Stimulated activated naive CD8-positive, alpha-beta T cell treated with anti-CD3 and anti-CD28 coated beads, Interleukin-15, amount 100 ng/mL, for 72 hours (primary cell): ENCODE results near the gene CCDC57.

Source experiments
- ATAC-seq: fragments of 150-1000 bp; cut with Tn5 transposase; 2 replicates; pipeline ENCODE4 v1.10.0; 2021; ENCODE audit warnings: mild to moderate bottlenecking, moderate library complexity
- DNase-seq, 2 donors: peaks; one replicate each; pipeline ENCODE4 v3.0.0; 2021 to 2022
- H3K27ac Mint-ChIP-seq, 2 donors: one replicate each; pipeline ENCODE4 v1.8.0; 2022; ENCODE audit warnings: mild to moderate bottlenecking in 2 of 2, mixed read lengths in 2 of 2, moderate library complexity in 2 of 2
- H3K27me3 Mint-ChIP-seq: one replicate; pipeline ENCODE4 v1.8.0; 2022; ENCODE audit warnings: mixed read lengths
- H3K4me1 Mint-ChIP-seq: one replicate; pipeline ENCODE4 v1.8.0; 2022; ENCODE audit warnings: mild to moderate bottlenecking, mixed read lengths
- H3K4me3 Mint-ChIP-seq, 2 donors: one replicate each; pipeline ENCODE4 v1.8.0; 2022; ENCODE audit warnings: mild to moderate bottlenecking in 2 of 2, mixed read lengths in 2 of 2, moderate library complexity in 1 of 2
- H3K9me3 Mint-ChIP-seq, 2 donors: one replicate each; pipeline ENCODE4 v1.8.0; 2022; ENCODE audit warnings: mixed read lengths in 2 of 2

CCDC57 gene

GRCh38 chr17:82113941-82114340 lies 98.7 kb downstream of the CCDC57 start:
- no peak overlapping the region for H3K27ac Mint-ChIP-seq
- DNase-seq, result no peak
- no peak overlapping the region for H3K4me3 Mint-ChIP-seq
- no peak for ATAC-seq
- peaks cover 14% of the 10 kb centered on the region for H3K4me1 Mint-ChIP-seq
- no peaks in the 10 kb centered on the region for H3K27me3 Mint-ChIP-seq
- no peaks in the 10 kb centered on the region for H3K9me3 Mint-ChIP-seq

GRCh38 chr17:82113422-82113821 lies 99.2 kb downstream of the CCDC57 start:
- no peaks in the 10 kb centered on the region for H3K9me3 Mint-ChIP-seq
- no peak overlapping the region for H3K27ac Mint-ChIP-seq
- H3K4me3 Mint-ChIP-seq, result no peak overlapping the region
- no peaks in the 10 kb centered on the region for H3K27me3 Mint-ChIP-seq
- H3K4me1 Mint-ChIP-seq, result peaks cover 19% of the 10 kb centered on the region
- ATAC-seq (no peak), DNase-seq (no peak)

- Mint-ChIP-seq H3K27ac (no peak overlapping the region), H3K4me3 (no peak overlapping the region), H3K27me3 (no peaks in the 10 kb centered on the region), H3K4me1 (peaks cover 21% of the 10 kb centered on the region), H3K9me3 (no peaks in the 10 kb centered on the region)
- DNase-seq, result no peak
- no peak for ATAC-seq
Observed at GRCh38 chr17:82112914-82113311, 99.7 kb downstream of the CCDC57 start.

GRCh38 chr17:82112181-82112913 lies 100.3 kb downstream of the CCDC57 start:
- Mint-ChIP-seq H3K27me3 (no peaks in the 10 kb centered on the region), H3K9me3 (no peaks in the 10 kb centered on the region), H3K4me3 (no peak overlapping the region), H3K27ac (peak overlapping the region in 1 of 2 donors; percentile 78), H3K4me1 (peaks cover 24% of the 10 kb centered on the region)
- DNase-seq (no peak), ATAC-seq (no peak)

GRCh38 chr17:82110298-82110697 lies 102.3 kb downstream of the CCDC57 start:
- H3K4me3 Mint-ChIP-seq, result peak overlapping the region in 1 of 2 donors; percentile 15
- H3K9me3 Mint-ChIP-seq, result no peaks in the 10 kb centered on the region
- H3K4me1 Mint-ChIP-seq, result peaks cover 45% of the 10 kb centered on the region
- H3K27me3 Mint-ChIP-seq, result no peaks in the 10 kb centered on the region
- DNase-seq (no peak), ATAC-seq (peak; percentile 68)
- peak overlapping the region in 1 of 2 donors; percentile 63 for H3K27ac Mint-ChIP-seq

DNA sequence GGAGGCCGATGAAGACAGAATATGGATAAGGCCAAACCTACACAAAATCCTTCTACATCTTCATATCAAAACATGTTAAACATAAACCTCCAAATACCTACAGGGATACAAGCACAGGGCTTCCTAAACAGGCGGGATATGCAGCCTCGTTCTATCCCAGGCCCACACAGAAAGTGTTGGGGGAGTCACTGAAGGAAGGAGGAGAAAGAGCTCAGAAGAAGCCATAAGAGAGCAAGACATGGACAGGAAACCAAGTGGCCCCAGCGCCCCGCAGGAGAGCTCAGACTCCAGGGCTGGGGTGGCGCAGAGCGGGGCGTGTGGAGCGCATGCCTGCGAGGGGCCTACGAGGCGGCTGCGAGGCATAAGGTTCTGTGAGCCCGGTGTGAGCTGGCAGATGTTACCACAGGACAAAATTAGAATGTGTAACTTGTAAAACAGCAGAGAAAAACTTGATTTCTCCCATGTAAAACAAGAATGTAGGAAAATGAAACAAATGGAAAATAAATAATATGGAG lies 103.6 kb downstream of the CCDC57 start:
- H3K27ac Mint-ChIP-seq, result peak overlapping the region in 1 of 2 donors; percentile 25
- H3K4me3 Mint-ChIP-seq, result peak overlapping the region in 1 of 2 donors; percentile 32
- DNase-seq, result no peak

GRCh38 chr17:82108496-82108945 lies 104.1 kb downstream of the CCDC57 start:
- H3K27ac Mint-ChIP-seq, result peak overlapping the region in 1 of 2 donors; percentile 63
- no peaks in the 10 kb centered on the region for H3K27me3 Mint-ChIP-seq
- H3K9me3 Mint-ChIP-seq, result no peaks in the 10 kb centered on the region
- H3K4me3 Mint-ChIP-seq, result no peak overlapping the region
- no peak for ATAC-seq
- DNase-seq, result no peak
- peaks cover 59% of the 10 kb centered on the region for H3K4me1 Mint-ChIP-seq

More for the DNA sequence above, 103.6 kb downstream of the CCDC57 start:
- Mint-ChIP-seq H3K9me3 (no peaks in the 10 kb centered on the region), H3K4me1 (peaks cover 56% of the 10 kb centered on the region), H3K27me3 (no peaks in the 10 kb centered on the region)
- ATAC-seq, result no peak

DNA sequence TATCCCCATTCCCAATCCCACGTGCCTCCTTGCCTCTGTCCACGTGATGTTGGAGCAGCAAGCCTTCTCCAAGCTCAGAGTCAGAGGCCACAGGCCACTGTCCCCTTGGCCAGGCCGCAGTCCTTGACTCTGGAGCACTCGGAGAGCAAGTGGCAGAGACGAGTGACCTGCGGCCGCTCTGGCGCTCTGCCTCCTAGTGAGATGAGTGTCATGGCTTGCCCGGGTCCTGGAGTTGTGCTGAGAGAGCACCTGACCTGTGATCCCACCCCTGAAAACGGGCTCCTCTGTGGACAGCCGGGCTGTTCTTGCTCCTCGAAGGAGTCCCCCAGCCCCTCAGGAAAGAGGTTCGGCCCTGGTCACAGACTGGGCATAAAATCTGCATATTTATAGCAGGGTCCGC lies 104.6 kb downstream of the CCDC57 start:
- peak overlapping the region in 1 of 2 donors; percentile 38 for H3K27ac Mint-ChIP-seq
- ATAC-seq (no peak), DNase-seq (no peak)
- peaks cover 59% of the 10 kb centered on the region for H3K4me1 Mint-ChIP-seq
- H3K4me3 Mint-ChIP-seq, result peak overlapping the region in 1 of 2 donors; percentile 13
- no peaks in the 10 kb centered on the region for H3K27me3 Mint-ChIP-seq
- H3K9me3 Mint-ChIP-seq, result no peaks in the 10 kb centered on the region

- peak overlapping the region in 1 of 2 donors; percentile 21 for H3K4me3 Mint-ChIP-seq
Observed at GRCh38 chr17:82107341-82107860, 105.2 kb downstream of the CCDC57 start.

DNA sequence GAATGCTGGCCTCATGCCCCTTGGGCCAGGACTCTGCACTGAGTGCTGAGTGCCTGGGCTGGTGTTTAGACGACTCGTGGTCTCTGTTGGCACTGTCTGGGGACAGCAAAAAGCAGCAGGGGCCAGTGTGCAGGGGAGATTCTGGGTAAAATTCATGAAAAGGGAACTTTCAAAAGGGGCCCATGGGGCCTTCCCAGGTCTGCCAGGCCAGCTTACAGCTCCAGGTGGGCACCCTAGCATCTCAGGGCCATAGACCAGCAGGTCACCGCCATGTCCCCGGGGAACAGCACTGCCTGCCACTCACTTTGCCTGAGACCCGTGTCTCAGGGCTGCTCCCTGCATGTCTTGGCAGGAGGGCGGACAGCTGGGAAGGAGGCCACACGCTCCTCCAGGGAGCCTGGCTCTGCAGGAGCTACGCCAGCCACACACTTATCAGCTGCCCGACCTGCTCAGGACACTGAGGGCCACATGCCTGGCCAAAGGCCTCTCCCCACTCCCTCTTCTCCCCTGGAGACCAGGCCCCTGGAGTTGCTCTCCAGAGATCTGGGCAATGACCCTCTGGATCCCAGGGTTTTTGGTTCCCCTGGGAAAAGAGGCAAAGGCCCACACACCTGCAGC lies 105.8 kb downstream of the CCDC57 start:
- DNase-seq (no peak), ATAC-seq (peak; percentile 24)
- Mint-ChIP-seq H3K27me3 (no peaks in the 10 kb centered on the region), H3K27ac (peak overlapping the region; percentile 95 to 99), H3K4me3 (peak overlapping the region; percentile 94 to 97), H3K9me3 (no peaks in the 10 kb centered on the region), H3K4me1 (peaks cover 66% of the 10 kb centered on the region)

More at GRCh38 chr17:82107341-82107860, 105.2 kb downstream of the CCDC57 start:
- H3K27me3 Mint-ChIP-seq, result no peaks in the 10 kb centered on the region
- DNase-seq (no peak), ATAC-seq (no peak)
- H3K9me3 Mint-ChIP-seq, result no peaks in the 10 kb centered on the region
- peak overlapping the region in 1 of 2 donors; percentile 95 for H3K27ac Mint-ChIP-seq
- H3K4me1 Mint-ChIP-seq, result peaks cover 60% of the 10 kb centered on the region

DNA sequence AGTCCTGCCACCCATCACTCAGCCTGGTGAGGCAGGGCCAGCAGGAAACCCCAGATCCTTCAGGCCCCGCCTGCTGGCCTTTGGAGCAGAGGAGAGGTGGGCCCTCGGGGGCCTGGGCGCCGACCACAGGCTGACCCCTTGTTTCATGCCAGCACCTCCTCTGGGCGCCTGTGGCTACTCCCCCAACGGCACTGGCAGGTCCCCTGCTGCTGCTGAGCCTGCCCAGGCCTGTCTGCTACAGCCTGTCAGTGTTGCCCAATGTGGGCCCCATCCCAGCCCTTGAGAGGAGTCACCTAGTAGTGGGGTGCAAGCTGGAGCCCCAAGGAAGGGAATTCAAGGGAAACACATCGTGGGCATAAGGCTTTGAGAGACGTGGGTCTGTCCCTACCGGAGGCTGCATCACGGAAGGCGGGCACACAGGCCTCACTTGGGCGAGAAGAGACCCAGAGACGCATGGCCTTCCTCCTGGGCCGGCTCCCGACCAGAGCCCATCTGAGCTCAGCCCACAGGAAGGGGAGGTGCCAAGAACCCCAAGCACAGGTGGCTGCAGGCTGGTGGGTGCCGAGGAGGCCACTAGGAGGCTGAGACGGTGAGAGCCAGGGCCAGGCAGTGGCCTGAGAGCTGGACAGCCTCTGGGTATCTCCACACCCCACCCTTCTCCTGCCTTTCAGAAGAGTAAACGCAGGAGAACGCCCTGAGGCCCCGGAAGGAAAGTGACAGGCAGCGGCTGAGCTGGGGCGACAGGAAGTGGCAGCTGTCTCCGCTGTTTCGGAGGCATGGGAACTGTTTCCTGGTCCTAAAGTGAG lies 106.6 kb downstream of the CCDC57 start:
- ATAC-seq (peak; percentile 89), DNase-seq (peak; percentile 63 to 75)
- H3K4me1 Mint-ChIP-seq, result peaks cover 73% of the 10 kb centered on the region
- peak overlapping the region; percentile 95 to 99 for H3K27ac Mint-ChIP-seq
- H3K4me3 Mint-ChIP-seq, result peak overlapping the region; percentile 94 to 97
- no peaks in the 10 kb centered on the region for H3K27me3 Mint-ChIP-seq
- no peaks in the 10 kb centered on the region for H3K9me3 Mint-ChIP-seq

DNA sequence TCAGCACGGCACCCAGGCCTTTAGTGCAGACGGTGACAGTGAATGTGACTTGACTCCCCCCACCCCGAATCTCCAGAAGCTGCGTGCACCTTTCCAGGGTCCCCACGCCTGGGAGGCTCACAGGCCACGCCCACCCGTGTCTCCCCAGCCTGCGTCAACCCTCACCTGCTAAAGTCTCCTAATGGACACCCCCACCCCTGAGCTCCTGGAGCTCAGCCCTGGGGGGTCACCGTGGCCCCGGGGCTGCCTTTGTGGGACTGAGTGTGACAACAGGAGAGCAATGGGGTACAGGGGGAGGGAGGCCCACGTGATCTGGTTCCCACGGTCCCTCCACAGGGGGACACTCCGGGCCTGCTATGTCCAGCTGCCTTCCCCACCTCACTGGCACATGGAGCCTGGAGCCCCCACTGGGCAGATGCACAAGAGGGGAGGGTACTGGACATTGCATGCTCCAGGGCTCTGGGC lies 107.2 kb downstream of the CCDC57 start:
- Mint-ChIP-seq H3K27ac (peak overlapping the region; percentile 95 to 99), H3K4me1 (peaks cover 76% of the 10 kb centered on the region), H3K9me3 (no peaks in the 10 kb centered on the region), H3K27me3 (no peaks in the 10 kb centered on the region), H3K4me3 (peak overlapping the region; percentile 94 to 97)
- DNase-seq (no peak), ATAC-seq (peak; percentile 1)

DNA sequence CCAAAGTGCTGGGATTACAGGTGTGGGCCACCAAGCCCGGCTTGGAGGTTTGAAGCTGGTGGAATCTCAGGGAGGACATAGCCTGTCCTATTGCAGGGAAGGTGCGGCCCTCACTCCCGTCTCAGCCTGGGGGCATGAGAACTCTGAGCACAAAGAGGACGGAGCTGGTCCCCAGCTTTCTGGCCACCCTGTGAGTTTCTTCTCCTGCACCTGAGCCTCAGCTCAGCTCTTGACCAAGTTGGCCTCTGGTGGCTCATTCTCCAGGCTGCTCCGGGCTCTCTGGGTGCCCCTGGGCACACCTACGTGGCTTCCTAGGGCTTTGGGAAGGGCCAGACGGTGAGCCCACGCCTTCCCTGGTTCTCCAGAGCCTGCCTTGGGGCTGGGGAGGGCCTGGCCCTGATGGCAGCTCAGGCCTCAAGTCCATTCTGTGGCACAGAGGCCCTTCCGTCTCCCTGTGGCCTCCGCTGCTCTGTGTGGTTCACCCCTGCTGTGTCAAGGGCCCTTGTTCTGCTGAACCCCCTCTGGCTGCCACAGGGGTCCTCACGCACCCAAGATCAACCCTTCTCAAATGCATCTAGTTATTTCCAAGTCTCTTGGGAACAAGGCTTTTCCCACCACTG lies 107.7 kb downstream of the CCDC57 start:
- Mint-ChIP-seq H3K4me3 (peak overlapping the region; percentile 94 to 97), H3K27ac (peak overlapping the region; percentile 95 to 99), H3K9me3 (no peaks in the 10 kb centered on the region), H3K4me1 (peaks cover 76% of the 10 kb centered on the region), H3K27me3 (no peaks in the 10 kb centered on the region)
- no peak for DNase-seq
- ATAC-seq, result no peak

DNA sequence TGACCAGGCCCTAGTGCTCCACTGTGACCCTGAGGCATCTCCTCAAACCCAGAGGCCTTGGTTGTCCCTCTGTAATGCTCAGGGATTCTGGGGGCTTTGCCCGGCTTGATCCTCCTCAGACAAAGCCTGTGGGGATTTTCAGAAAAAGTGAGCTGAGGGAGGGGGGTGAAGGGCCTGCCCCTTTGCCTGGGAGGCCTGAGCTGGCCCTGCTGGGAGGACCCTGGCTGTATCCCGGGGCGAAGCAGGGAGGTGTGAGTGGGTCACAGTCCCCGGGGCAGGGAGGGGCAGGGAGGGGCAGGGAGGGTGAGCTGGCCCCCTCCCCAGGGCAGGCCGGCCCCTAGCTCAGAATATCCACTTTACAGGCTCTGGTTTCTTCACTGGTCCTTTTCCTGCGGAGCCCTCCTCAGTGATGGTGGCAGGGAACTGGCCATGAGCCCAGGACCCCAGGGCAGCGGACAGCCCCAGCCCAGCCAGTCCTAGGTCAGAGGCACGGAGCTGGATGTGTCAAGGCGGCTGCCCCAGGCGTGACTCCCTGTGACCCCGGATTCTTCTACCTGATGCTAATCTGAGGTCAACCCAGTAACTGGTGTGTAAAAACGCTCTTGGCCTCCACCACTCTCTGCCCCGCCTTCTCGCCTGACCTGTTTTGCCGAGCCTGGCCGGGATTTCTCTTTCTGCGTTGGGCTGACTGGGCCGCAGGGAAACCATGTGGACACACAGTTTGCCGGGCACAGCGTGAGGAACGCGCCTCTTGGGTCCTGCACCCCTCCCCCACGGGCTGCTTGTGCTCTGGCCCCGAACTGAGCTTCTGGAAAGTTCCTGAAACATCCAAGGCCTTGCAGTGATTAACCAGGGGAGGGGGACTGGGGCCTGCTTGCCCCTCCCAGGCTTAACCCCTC lies 108.8 kb downstream of the CCDC57 start:
- H3K27me3 Mint-ChIP-seq, result no peaks in the 10 kb centered on the region
- H3K4me3 Mint-ChIP-seq, result no peak overlapping the region
- no peak overlapping the region for H3K27ac Mint-ChIP-seq
- DNase-seq (no peak), ATAC-seq (no peak)
- H3K4me1 Mint-ChIP-seq, result peaks cover 78% of the 10 kb centered on the region
- no peaks in the 10 kb centered on the region for H3K9me3 Mint-ChIP-seq
